ENCODE data around the gene RBMS3.

GRCh38 chr3:29644261-29644660 lies 363.4 kb downstream of the RBMS3 start:
- TF ChIP-seq POLR2A (IDR thresholded peaks at IDR 0.05; ENCODE audit: control extremely low read depth in 1 of 2, low read depth in 2 of 2, low read length in 2 of 2) (no peak), YY1 (IDR thresholded peaks at IDR 0.05; ENCODE audit: low read depth, low read length) (no peak), RFX5 (IDR thresholded peaks at IDR 0.05; ENCODE audit: borderline replicate concordance, low read depth, low read length) (no peak), RAD21 (IDR thresholded peaks at IDR 0.05 in 1 of 2, conservative IDR thresholded peaks at IDR 0.05 in 1 of 2; ENCODE audit: low read depth in 2 of 2, low read length in 2 of 2) (no peak), SRF (IDR thresholded peaks at IDR 0.05; ENCODE audit: low read depth, low read length) (no peak), SIN3A (conservative IDR thresholded peaks at IDR 0.05 in 1 of 2, IDR thresholded peaks at IDR 0.05 in 1 of 2; ENCODE audit: low read depth in 1 of 2, low read length in 2 of 2) (no peak), EP300 (IDR thresholded peaks at IDR 0.05; ENCODE audit: borderline replicate concordance in 1 of 2, low read depth in 2 of 2, low read length in 2 of 2) (no peak), POLR2AphosphoS5 (IDR thresholded peaks at IDR 0.05; ENCODE audit: low read depth, low read length) (no peak)
- TF ChIP-seq, protein P1, sequence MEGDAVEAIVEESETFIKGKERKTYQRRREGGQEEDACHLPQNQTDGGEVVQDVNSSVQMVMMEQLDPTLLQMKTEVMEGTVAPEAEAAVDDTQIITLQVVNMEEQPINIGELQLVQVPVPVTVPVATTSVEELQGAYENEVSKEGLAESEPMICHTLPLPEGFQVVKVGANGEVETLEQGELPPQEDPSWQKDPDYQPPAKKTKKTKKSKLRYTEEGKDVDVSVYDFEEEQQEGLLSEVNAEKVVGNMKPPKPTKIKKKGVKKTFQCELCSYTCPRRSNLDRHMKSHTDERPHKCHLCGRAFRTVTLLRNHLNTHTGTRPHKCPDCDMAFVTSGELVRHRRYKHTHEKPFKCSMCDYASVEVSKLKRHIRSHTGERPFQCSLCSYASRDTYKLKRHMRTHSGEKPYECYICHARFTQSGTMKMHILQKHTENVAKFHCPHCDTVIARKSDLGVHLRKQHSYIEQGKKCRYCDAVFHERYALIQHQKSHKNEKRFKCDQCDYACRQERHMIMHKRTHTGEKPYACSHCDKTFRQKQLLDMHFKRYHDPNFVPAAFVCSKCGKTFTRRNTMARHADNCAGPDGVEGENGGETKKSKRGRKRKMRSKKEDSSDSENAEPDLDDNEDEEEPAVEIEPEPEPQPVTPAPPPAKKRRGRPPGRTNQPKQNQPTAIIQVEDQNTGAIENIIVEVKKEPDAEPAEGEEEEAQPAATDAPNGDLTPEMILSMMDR (IDR thresholded peaks at IDR 0.05; ENCODE audit: control extremely low read depth in 1 of 3, insufficient read depth in 1 of 3, low read depth in 1 of 3, low read length in 3 of 3), result no peak
- TF ChIP-seq, protein P2, sequence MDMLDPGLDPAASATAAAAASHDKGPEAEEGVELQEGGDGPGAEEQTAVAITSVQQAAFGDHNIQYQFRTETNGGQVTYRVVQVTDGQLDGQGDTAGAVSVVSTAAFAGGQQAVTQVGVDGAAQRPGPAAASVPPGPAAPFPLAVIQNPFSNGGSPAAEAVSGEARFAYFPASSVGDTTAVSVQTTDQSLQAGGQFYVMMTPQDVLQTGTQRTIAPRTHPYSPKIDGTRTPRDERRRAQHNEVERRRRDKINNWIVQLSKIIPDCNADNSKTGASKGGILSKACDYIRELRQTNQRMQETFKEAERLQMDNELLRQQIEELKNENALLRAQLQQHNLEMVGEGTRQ (IDR thresholded peaks at IDR 0.05; ENCODE audit: low read length), result no peak
